GM12878 (cell line): Measurements from ENCODE around the gene NARF. TPM values are rescaled to one million over a fixed set of nuclear protein-coding genes. Genes with fewer than 3 reads are reported as not detected.

Experiments
- BACH1 ChIP-seq: fragments of 450-650 bp; IDR thresholded peaks from 2 replicates; pipeline ENCODE4 v1.6.1; 2017; ENCODE audit warnings: mild to moderate bottlenecking, borderline replicate concordance
- CBX3 ChIP-seq: fragments of 200-600 bp; sonication (generic); IDR thresholded peaks from 2 replicates; pipeline ENCODE4 v1.6.1; 2016; ENCODE audit warnings: low read depth, borderline replicate concordance
- E2F4 ChIP-seq: IDR thresholded peaks from 2 replicates; pipeline ENCODE4 v1.6.1; 2012; ENCODE audit warnings: low read depth, low read length, improper control_type of control experiment
- E2F8 ChIP-seq: fragments of 450-650 bp; IDR thresholded peaks from 2 replicates; pipeline ENCODE4 v1.6.1; 2018; ENCODE audit warnings: mild to moderate bottlenecking, low read depth, moderate library complexity; ENCODE audit not compliant: partially characterized antibody
- EP300 ChIP-seq, 2 experiments: fragments of 150-350 bp in 1 of 2; IDR thresholded peaks; 2 replicates each; pipeline ENCODE4 v1.6.1; 2011 to 2012; ENCODE audit warnings: low read depth in 2 of 2, low read length in 2 of 2, borderline replicate concordance in 1 of 2, improper control_type of control experiment in 1 of 2, inconsistent platforms in 1 of 2; ENCODE audit not compliant: control insufficient read depth in 1 of 2
- GABPA ChIP-seq: IDR thresholded peaks from 2 replicates; pipeline ENCODE4 v1.6.1; 2014; ENCODE audit warnings: antibody characterized with exemption, low read depth, mild to moderate bottlenecking, inconsistent platforms
- JUNB ChIP-seq: IDR thresholded peaks from 2 replicates; pipeline ENCODE4 v1.6.1; 2016; ENCODE audit warnings: antibody characterized with exemption, mild to moderate bottlenecking
- MEF2B ChIP-seq: fragments of 450-650 bp; IDR thresholded peaks from 2 replicates; pipeline ENCODE4 v1.6.1; 2018; ENCODE audit warnings: mild to moderate bottlenecking, moderate library complexity; ENCODE audit not compliant: partially characterized antibody, poor library complexity, severe bottlenecking
- NR2C2 ChIP-seq: IDR thresholded peaks from 2 replicates; pipeline ENCODE4 v1.6.1; 2011; ENCODE audit warnings: borderline replicate concordance, low read depth; ENCODE audit not compliant: control insufficient read depth, insufficient read length
- POLR2A ChIP-seq: IDR thresholded peaks from 2 replicates; pipeline ENCODE4 v1.6.1; 2011; ENCODE audit warnings: low read depth, mild to moderate bottlenecking, low read length
- RBBP5 ChIP-seq: fragments of 200-600 bp; sonication (generic); conservative IDR thresholded peaks from 2 replicates; pipeline ENCODE4 v1.6.1; 2016
- SP1 ChIP-seq: IDR thresholded peaks from one replicate; pipeline ENCODE4 v1.6.1; 2011; ENCODE audit warnings: low read depth, low read length
- TARDBP ChIP-seq: IDR thresholded peaks from 2 replicates; pipeline ENCODE4 v1.6.1; 2016; ENCODE audit warnings: borderline replicate concordance
- TCF12 ChIP-seq: IDR thresholded peaks from 2 replicates; pipeline ENCODE4 v1.6.1; 2011; ENCODE audit warnings: low read depth, mild to moderate bottlenecking, low read length
- ZSCAN29 ChIP-seq: fragments of 450-650 bp; IDR thresholded peaks from 2 replicates; pipeline ENCODE4 v1.6.1; 2017; ENCODE audit warnings: mild to moderate bottlenecking, moderate library complexity
- polyA plus RNA-seq, 11 experiments: library from polyadenylated mRNA; depleted of rRNA in 4 of 11; unstranded in 6 of 11; stranded (reverse) in 5 of 11; fragments of >200 nt; fragmentation: Nextera tagmentation in 4 of 11; fragmentation: Illumina TruSeq in 1 of 11; extraction: Ambion mirVana in 4 of 11; extraction: Trizol in 1 of 11; gene quantifications; 1 replicate in 1 of 11; 2 replicates in 10 of 11; pipeline versions ENCODE4 v1.2.1 to v1.2.3, GENCODE V29; 2011 to 2016; ENCODE audit warnings: inconsistent platforms in 2 of 11, missing spikeins in 2 of 11, low read depth in 1 of 11
- total RNA-seq, 4 experiments: library from RNA; depleted of rRNA in 3 of 4; stranded (reverse); fragments of >200 nt in 3 of 4; fragmentation: Illumina TruSeq in 1 of 4; extraction: Trizol in 1 of 4; gene quantifications; 2 replicates each; pipeline versions ENCODE4 v1.2.1 to v1.2.3, GENCODE V29; 2013 to 2021
- TF ChIP-seq, protein P1 (sequence below): fragments of 450-650 bp; IDR thresholded peaks from 2 replicates; pipeline ENCODE4 v1.6.1; 2014; ENCODE audit warnings: mild to moderate bottlenecking
- TF ChIP-seq, protein P2 (sequence below): IDR thresholded peaks from 2 replicates; pipeline ENCODE4 v1.6.1; 2011; ENCODE audit warnings: borderline replicate concordance, low read depth, mild to moderate bottlenecking, moderate library complexity, low read length; ENCODE audit not compliant: insufficient read depth, poor library complexity, severe bottlenecking
- TF ChIP-seq, protein P3 (sequence below): IDR thresholded peaks from 2 replicates; pipeline ENCODE4 v1.6.1; 2011; ENCODE audit warnings: low read depth, mild to moderate bottlenecking, low read length, moderate library complexity, borderline replicate concordance; ENCODE audit errors: extremely low read depth
- TF ChIP-seq, protein P4 (sequence below): fragments of 450-650 bp; IDR thresholded peaks from 2 replicates; pipeline ENCODE4 v1.6.1; 2017; ENCODE audit warnings: low read depth, mild to moderate bottlenecking, moderate library complexity

NARF gene
- total and polyA plus RNA-seq, 10 of the 15 experiments (the other 5 are each of a cell fraction or from before 2014, with no cell fraction given): 16.7 to 126 (median 47.5) TPM

DNA sequence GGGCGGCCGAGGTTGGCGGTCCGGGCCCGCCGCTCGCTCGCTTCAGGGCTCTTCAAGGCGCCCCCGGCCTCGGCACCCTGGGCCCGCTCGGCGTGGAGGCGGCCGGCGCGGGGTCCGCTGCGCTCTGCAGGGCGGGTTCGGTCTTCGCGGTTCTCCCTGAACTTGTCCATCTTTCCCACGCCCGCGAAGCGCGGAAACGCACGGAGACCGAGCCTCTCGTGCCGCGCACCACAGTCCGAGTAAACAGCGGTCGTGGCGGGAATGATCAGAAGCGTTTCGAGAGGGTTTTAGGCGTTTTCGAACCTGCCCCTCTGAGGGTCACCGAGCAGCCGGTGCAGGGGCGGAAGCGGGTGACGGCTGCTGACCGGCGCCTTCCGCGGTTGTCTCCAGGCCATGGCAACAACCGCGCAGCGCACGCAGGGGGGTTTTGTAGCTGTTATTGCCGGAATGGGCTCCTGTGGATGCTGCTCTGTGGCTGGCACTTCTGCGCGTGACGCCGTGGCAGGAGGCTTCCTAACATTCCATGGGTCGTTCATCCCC, 414 bp downstream of the NARF start (continued):
- TF ChIP-seq E2F4: no peak
- TF ChIP-seq, protein P1, sequence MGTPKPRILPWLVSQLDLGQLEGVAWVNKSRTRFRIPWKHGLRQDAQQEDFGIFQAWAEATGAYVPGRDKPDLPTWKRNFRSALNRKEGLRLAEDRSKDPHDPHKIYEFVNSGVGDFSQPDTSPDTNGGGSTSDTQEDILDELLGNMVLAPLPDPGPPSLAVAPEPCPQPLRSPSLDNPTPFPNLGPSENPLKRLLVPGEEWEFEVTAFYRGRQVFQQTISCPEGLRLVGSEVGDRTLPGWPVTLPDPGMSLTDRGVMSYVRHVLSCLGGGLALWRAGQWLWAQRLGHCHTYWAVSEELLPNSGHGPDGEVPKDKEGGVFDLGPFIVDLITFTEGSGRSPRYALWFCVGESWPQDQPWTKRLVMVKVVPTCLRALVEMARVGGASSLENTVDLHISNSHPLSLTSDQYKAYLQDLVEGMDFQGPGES: no peak
- TF ChIP-seq E2F8: no peak
- TF ChIP-seq ZSCAN29: no peak
- TF ChIP-seq TCF12: 0 out of 2 replicates have a peak, but pooled peaks have one; percentile 50
- TF ChIP-seq POLR2A: no peak
- TF ChIP-seq, protein P2, sequence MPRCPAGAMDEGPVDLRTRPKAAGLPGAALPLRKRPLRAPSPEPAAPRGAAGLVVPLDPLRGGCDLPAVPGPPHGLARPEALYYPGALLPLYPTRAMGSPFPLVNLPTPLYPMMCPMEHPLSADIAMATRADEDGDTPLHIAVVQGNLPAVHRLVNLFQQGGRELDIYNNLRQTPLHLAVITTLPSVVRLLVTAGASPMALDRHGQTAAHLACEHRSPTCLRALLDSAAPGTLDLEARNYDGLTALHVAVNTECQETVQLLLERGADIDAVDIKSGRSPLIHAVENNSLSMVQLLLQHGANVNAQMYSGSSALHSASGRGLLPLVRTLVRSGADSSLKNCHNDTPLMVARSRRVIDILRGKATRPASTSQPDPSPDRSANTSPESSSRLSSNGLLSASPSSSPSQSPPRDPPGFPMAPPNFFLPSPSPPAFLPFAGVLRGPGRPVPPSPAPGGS: no peak
- no peak for TF ChIP-seq BACH1
- TF ChIP-seq EP300 (IDR thresholded peaks at IDR 0.05; ENCODE audit: borderline replicate concordance in 1 of 2, control insufficient read depth in 1 of 2, low read depth in 2 of 2, low read length in 2 of 2): no peak
- TF ChIP-seq SP1: no peak
- TF ChIP-seq MEF2B: no peak
- no peak for TF ChIP-seq GABPA
- no peak for TF ChIP-seq RBBP5
- TF ChIP-seq, protein P3, sequence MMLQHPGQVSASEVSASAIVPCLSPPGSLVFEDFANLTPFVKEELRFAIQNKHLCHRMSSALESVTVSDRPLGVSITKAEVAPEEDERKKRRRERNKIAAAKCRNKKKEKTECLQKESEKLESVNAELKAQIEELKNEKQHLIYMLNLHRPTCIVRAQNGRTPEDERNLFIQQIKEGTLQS: no peak
- no peak for TF ChIP-seq JUNB
- TF ChIP-seq TARDBP: no peak
- no peak for TF ChIP-seq NR2C2
- TF ChIP-seq CBX3: no peak
- TF ChIP-seq, protein P4, sequence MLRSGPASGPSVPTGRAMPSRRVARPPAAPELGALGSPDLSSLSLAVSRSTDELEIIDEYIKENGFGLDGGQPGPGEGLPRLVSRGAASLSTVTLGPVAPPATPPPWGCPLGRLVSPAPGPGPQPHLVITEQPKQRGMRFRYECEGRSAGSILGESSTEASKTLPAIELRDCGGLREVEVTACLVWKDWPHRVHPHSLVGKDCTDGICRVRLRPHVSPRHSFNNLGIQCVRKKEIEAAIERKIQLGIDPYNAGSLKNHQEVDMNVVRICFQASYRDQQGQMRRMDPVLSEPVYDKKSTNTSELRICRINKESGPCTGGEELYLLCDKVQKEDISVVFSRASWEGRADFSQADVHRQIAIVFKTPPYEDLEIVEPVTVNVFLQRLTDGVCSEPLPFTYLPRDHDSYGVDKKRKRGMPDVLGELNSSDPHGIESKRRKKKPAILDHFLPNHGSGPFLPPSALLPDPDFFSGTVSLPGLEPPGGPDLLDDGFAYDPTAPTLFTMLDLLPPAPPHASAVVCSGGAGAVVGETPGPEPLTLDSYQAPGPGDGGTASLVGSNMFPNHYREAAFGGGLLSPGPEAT: no peak; the same call in 1 of the 2 replicates
